ENCODE results near the gene GRAMD4.
A peak's percentile ranks its signal among the peaks of the same experiment; 100 is the strongest.

The GRAMD4 gene, protein sequence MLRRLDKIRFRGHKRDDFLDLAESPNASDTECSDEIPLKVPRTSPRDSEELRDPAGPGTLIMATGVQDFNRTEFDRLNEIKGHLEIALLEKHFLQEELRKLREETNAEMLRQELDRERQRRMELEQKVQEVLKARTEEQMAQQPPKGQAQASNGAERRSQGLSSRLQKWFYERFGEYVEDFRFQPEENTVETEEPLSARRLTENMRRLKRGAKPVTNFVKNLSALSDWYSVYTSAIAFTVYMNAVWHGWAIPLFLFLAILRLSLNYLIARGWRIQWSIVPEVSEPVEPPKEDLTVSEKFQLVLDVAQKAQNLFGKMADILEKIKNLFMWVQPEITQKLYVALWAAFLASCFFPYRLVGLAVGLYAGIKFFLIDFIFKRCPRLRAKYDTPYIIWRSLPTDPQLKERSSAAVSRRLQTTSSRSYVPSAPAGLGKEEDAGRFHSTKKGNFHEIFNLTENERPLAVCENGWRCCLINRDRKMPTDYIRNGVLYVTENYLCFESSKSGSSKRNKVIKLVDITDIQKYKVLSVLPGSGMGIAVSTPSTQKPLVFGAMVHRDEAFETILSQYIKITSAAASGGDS

DNA sequence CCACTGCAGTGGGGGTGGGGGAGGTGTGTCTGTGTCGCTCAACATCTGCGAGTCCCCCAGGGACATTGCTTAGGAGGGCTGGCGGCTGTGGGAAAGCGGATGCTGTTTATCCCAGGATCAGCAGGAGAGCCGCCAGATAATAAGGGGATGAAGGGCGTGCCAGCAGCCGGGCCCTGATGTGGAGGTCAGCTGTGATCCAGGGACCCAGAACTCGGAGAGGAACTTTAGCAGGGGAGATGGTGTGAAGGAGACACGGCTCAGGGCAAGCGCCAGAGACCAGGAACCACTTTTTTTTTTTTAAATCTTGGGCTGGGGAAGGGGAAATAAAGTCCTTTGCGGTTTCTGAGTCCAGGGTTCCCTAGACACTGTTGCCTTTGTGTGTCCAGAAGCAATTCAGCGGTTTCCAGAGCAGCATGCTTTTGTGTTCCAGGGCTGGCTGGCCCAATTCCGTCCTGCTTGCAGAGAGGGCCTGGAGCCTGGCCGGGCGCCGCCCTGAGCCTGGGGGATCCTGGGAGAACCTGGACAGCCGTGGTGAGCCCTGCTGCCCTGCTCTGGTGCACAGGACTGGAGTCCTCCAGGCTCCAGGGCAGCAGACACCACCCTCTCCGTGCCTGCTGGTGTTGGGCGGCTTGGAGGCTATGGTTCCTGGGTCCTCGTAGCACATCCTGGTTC lies at the start of gene GRAMD4:
GRAMD4 (plus strand) TSS at position 557 of the 672 bp plus-strand sequence. CDS start 6,414 bp downstream, outside the sequence.
- Mint-ChIP-seq H3K27ac (no peak within 1 kb of the TSS), H3K36me3 (ENCODE audit: low read depth) (no peaks in the 10 kb centered on the region), H3K4me3 (no peak within 1 kb of the TSS), H3K9me3 (no peaks in the 10 kb centered on the region), H3K27me3 (no peaks in the 10 kb centered on the region), H3K4me1 (ENCODE audit: low read depth) (peaks cover 2% of the 10 kb centered on the region)
- DNase-seq, result no peak

DNA sequence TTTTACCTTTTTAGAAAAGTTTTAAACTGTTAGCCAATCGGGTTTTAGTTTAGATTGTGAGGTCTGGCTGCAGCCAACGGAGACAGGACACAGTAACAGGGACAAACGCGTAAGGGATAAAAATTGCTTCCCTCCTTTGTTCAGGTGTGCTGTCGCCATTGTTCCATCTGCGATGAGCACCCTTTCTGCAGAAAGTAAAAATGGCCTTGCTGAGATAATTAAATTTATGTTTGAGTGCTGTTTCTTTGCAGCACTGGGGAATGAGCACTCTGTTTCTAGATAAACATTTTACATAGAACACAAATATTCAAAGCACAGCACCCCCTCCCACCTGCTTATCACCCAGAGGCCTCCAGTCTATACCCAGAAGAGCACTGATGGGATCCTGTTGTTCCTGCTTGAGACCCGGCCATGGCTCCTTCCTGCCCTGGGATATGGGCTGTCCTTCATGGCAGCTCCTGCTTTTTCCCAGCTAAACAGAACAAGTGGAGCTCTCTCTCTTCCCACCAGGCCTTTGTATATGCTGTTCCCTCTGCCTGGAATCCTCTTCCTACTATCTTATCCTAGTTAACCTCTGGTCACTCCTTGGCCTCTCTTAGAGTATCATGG lies 48.4 kb upstream of the GRAMD4 start:
- Mint-ChIP-seq H3K36me3 (ENCODE audit: low read depth) (no peaks in the 10 kb centered on the region), H3K4me1 (ENCODE audit: low read depth) (peaks cover 4% of the 10 kb centered on the region), H3K27ac (no peak overlapping the region), H3K27me3 (no peaks in the 10 kb centered on the region), H3K4me3 (no peak overlapping the region), H3K9me3 (peaks cover 15% of the 10 kb centered on the region)
- no peak for DNase-seq

DNA sequence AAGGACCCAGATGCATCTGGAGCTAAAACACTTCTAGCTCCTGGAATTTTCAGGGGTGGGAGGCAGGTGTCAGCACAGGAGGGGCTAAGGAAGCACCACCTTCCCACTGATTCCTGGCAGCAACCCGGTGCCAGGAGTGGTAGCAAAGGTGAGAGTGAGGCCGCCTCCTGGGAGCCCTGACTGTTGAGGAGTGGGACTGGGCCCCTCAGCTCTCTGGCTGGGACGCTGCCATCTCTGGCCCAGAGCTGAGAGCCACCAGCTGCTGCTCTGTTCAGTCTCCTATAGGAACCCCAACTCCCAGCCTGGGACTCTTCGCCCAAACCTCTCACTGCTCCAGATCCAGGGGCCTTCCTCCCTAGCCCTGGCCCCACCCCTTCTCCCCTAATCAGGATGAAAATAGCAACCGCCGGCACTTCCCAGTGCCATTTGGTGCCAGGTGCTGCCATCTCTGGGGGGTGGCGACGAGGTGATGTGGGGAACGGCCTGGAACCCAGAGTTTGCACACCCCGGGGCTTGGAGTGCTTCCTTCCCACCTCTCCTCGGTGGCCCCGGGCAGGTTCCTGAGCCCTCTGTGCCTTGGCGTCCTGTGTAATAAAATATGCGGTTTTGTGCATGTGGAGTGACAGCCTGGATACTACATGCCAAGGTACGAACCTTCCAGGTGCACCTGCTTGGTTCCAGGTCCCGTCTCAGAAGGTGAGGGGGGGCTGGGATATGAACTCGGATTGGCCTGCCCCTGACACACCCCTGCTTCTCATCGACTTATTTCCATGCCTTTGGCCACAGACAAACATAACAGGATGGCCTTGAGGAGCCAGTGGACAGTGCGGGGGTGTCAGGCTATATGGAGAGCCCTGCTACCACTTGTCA lies 47.0 kb upstream of the GRAMD4 start:
- Mint-ChIP-seq H3K27ac (no peak overlapping the region), H3K4me3 (no peak overlapping the region), H3K9me3 (peaks cover 12% of the 10 kb centered on the region), H3K36me3 (ENCODE audit: low read depth) (no peaks in the 10 kb centered on the region), H3K27me3 (no peaks in the 10 kb centered on the region), H3K4me1 (ENCODE audit: low read depth) (peaks cover 9% of the 10 kb centered on the region)
- no peak for DNase-seq

DNA sequence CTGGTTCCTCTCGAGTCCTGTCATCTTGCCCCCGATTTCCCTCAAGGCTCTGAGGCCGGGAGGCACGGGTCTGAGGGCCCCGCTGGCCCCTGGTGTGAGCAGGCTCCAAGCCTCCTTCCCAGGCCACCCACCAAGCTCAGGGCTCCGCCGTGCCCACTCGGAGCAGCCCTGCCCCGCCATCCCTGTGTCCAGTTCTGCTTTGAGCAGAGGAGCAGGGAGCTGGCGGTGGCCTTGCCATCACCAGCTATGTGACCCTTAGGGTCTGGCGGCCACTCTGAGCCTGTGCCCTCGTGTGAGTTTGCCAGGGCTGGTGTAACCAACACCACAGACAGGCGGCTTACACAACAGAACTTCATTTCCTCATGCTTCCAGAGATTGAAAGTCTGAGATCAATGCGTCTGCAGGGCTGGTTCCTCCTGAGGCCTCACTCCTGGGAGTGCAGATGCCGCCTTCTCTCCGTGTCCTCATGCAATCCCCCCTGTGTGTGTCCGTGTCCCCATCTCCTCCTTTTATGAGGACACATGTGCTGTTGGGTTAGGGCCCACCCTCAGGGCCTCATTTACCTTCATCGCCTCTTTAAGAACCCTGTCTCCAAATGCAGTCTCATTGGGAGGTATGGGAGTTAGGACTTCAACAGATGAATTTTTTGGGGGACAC lies 46.3 kb upstream of the GRAMD4 start:
- Mint-ChIP-seq H3K4me3 (no peak overlapping the region), H3K4me1 (ENCODE audit: low read depth) (peaks cover 16% of the 10 kb centered on the region), H3K27me3 (no peaks in the 10 kb centered on the region), H3K27ac (no peak overlapping the region), H3K36me3 (ENCODE audit: low read depth) (no peaks in the 10 kb centered on the region), H3K9me3 (peaks cover 11% of the 10 kb centered on the region)
- DNase-seq, result no peak

DNA sequence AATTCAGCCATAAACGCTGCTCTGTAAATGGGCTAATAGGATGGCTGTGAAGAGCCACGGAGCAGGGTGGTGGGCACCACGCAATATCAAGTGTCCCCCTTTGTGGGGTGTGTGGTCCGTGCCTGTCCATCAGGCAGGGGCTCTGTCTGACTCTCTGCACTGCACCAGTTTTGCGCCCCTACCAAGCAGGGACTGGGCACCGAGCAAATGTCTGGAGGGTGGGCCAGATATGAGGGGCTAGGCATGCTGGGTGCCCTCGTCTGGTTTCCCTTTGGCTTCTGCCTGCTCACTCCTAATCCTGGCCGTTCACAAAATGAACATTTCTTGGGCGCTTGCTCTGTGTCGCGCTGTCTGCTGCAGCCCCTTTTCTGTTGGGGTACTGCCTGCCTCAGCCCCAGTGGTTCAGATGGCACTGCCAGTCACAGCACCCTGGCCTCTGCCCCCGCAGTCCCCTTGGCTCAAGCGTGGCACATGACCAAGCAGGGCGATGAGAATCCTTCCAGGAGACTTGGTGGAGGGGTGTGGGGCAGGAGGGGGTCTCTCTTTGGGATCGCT lies 45.7 kb upstream of the GRAMD4 start:
- Mint-ChIP-seq H3K27me3 (no peaks in the 10 kb centered on the region), H3K4me3 (no peak overlapping the region), H3K9me3 (peaks cover 11% of the 10 kb centered on the region), H3K4me1 (ENCODE audit: low read depth) (peaks cover 20% of the 10 kb centered on the region), H3K27ac (no peak overlapping the region), H3K36me3 (ENCODE audit: low read depth) (no peaks in the 10 kb centered on the region)
- DNase-seq, result no peak

DNA sequence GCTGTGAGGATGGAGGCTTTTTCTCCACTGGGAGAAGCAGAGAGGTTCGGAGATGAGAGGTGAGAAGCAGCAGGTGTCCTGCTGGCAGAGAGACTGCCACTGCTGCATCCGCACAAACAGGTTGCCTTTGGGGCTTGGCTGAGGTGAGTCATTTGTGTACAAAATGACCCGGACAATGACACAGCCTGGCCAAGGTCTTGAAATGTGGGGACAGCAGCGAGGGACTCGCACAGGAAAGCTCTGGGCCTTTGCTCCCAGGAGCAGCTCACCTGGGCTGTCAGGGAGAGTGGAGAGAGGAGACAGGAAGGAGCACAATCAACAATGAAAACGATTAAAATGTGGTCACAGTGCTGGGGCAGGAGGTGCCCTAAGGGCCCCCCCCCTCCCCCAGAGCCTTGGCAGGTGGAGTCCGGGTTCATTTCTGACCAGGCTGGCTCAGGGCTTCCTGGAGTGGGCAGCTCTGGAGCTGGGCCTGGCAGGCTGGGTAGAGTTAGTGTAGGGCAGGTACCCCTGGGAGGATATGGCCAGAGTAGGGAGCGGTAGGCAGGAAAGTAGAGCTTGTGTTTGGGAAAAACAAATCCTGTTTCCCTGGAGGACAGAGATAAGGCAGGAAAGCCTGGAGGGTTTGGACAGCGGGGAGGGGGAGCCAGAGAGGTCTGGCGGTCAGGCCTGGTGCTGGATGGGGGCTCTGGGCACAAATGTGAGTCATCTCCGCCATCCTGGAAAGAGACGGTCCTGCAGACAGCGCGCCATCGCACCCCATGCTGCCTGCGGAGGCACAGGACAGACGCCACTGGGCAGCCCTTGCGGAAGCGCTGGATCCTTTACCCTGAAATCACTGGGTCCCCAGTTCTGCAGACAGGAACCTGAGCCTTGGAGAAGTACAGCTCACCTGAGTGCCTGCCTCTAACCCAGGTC lies 44.9 kb upstream of the GRAMD4 start:
- Mint-ChIP-seq H3K4me1 (ENCODE audit: low read depth) (peaks cover 28% of the 10 kb centered on the region), H3K9me3 (peaks cover 11% of the 10 kb centered on the region), H3K27me3 (no peaks in the 10 kb centered on the region), H3K27ac (no peak overlapping the region), H3K36me3 (ENCODE audit: low read depth) (no peaks in the 10 kb centered on the region), H3K4me3 (peak overlapping the region; percentile 77)
- DNase-seq, result no peak

DNA sequence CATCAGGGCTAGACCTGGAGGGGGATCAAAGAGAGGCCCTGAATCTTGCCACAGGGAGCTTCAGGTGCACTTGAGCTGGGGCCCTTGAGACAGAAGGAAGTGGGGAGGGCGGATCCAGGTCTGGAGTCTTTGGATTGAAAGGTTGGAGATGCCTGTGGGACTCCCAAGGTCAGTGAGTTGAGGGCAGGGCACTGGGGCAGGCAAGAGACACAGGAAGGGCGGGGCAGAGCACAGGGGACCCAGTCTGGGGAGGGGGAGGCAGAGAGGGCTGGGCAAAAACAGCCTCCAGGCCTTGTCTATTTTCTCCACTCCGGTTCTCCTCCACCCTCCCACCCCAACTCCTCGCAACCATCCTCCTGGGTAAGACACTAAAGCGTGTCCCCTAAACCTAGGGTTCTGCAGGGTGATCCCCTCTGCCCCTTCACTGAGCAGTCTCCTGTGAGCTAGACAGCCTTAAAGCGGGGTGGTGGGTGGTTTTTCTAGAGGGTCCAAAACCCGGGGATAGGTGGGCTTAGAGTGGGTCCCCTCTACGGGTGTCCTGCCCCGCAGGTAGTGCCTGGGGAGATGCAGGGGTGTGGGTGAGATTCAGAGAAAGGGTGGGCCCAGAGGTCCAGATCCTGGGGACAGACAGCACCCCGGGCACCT lies 44.2 kb upstream of the GRAMD4 start:
- Mint-ChIP-seq H3K27ac (peak overlapping the region; percentile 85), H3K9me3 (peaks cover 11% of the 10 kb centered on the region), H3K27me3 (no peaks in the 10 kb centered on the region), H3K36me3 (ENCODE audit: low read depth) (no peaks in the 10 kb centered on the region), H3K4me3 (peak overlapping the region; percentile 77), H3K4me1 (ENCODE audit: low read depth) (peaks cover 30% of the 10 kb centered on the region)
- no peak for DNase-seq

DNA sequence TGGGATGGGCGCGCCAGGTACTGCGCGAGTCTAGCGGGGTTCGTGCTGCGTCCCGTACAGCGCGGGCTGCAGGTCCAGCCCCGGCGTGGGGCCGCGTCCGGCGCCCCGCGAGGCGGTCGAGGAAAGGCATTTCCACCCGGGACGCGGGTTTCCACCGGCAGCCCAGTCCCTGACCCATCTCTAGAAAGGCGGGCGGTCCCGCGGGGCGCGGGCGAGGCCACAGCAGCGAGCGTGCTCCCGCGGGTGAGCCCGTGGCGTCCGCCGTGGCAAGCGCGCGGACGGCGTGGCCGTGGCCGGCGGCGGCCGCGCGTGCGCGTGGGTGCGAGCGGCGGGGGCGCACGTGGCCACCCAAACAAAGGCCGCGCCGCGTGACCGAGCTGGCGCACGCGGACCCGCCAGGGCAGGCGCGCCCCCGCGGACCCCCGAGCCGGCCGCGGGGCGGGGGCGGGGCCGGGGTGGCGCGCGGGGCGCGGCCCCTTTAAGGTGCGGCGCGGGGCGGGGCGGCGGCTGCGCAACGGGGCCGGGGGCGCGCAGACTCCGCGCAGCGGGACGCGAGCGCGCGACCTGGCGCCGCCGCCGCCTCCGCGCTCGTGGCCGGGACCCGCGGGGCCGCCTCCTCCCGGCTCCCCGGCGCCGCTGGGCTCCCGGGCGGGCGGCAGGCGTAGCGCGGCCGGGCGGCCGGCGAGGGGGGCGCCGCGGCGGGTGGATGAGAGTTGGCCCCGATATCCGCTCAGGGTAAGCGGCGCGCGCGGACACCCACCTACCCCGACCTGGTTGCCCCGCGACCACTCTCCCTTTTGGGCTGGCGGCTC lies 43.4 kb upstream of the GRAMD4 start:
- H3K27me3 Mint-ChIP-seq, result no peaks in the 10 kb centered on the region
- H3K9me3 Mint-ChIP-seq, result peaks cover 5% of the 10 kb centered on the region
- peak overlapping the region; percentile 77 for H3K4me3 Mint-ChIP-seq
- no peaks in the 10 kb centered on the region for H3K36me3 Mint-ChIP-seq (ENCODE audit: low read depth)
- peak; percentile 77 for DNase-seq
- peaks cover 36% of the 10 kb centered on the region for H3K4me1 Mint-ChIP-seq (ENCODE audit: low read depth)
- H3K27ac Mint-ChIP-seq, result no peak overlapping the region

DNA sequence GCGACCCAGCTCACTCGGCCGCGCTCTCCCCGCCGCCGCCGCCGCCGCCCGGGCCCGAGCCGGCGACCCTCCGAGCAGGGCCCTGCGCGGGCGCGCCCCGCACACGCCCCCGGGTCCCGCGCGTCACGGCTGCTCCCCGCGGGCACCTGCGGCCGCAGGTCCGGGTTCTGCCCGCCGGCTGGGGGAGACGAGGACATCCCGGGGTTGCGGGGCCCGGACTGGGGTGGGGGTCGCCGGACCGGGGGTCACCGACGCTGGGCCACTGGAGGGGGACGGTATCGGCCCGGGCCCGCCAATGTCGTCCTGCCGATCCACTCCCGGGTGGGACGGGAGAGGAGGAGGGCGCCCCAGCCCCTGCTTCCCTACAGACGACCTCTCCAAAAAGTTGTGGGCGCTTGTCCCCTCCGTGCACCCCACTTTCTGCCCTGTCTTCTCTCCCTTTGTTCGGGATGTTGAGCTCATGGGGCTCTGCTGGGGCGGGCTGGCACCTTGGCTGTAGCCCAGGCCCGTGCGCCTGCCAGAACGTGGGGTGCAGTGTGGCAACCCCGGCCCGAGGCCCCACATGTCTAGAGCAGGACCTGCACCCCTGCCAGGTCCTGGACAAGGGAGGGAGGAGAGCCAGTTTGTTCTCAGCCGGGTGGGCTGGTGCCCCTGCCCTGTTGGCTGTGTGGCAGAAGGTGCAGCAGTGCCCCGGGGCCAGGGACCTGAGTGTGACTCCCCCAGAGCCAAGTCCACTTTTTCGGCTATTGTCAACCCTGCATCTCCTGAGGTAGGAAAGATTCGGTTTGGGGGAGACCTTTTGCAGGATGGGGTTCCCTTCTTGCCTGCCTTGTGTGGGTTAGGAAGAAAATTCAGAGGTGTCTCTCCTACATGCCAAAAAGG lies 42.6 kb upstream of the GRAMD4 start:
- Mint-ChIP-seq H3K9me3 (no peaks in the 10 kb centered on the region), H3K27ac (peak overlapping the region; percentile 87), H3K4me1 (ENCODE audit: low read depth) (peaks cover 36% of the 10 kb centered on the region), H3K36me3 (ENCODE audit: low read depth) (no peaks in the 10 kb centered on the region), H3K4me3 (peak overlapping the region; percentile 90), H3K27me3 (no peaks in the 10 kb centered on the region)
- peak; percentile 59 for DNase-seq

DNA sequence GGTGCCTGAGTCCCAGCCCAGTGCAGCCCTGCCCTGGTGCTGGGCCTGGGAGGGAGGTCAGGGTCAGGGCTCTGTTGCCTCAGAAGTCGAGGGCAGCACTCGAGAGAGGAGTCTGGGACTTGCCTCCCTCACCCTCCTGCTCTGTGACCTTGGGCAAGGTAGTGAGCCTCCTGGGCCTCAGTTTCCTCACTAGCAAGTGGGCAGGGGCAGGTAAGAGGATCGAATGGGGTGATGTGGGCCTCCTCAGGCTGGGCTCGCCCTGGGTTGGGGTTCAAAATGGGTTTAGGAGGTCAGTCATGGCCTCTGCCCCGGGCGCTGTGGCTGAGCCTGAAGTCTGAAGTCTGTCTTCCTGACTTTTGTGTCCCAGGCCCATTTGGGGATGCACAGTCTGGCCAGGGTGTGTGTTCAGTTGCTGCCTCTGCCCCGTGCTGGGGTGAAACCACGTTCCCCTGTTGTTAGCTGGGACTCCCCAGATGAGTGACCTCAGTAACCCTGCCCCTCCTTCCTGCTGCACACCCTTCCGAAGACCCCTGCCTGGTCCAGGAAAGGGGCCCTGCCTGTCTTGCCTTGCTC lies 41.8 kb upstream of the GRAMD4 start:
- Mint-ChIP-seq H3K36me3 (ENCODE audit: low read depth) (no peaks in the 10 kb centered on the region), H3K9me3 (no peaks in the 10 kb centered on the region), H3K4me1 (ENCODE audit: low read depth) (peaks cover 36% of the 10 kb centered on the region), H3K27me3 (no peaks in the 10 kb centered on the region), H3K27ac (peak overlapping the region; percentile 81), H3K4me3 (peak overlapping the region; percentile 90)
- no peak for DNase-seq
